ENCODE data around the gene PCSK6.

- TF ChIP-seq, protein P1, sequence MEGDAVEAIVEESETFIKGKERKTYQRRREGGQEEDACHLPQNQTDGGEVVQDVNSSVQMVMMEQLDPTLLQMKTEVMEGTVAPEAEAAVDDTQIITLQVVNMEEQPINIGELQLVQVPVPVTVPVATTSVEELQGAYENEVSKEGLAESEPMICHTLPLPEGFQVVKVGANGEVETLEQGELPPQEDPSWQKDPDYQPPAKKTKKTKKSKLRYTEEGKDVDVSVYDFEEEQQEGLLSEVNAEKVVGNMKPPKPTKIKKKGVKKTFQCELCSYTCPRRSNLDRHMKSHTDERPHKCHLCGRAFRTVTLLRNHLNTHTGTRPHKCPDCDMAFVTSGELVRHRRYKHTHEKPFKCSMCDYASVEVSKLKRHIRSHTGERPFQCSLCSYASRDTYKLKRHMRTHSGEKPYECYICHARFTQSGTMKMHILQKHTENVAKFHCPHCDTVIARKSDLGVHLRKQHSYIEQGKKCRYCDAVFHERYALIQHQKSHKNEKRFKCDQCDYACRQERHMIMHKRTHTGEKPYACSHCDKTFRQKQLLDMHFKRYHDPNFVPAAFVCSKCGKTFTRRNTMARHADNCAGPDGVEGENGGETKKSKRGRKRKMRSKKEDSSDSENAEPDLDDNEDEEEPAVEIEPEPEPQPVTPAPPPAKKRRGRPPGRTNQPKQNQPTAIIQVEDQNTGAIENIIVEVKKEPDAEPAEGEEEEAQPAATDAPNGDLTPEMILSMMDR (IDR thresholded peaks at IDR 0.05), result no peak
- TF ChIP-seq POLR2A (IDR thresholded peaks at IDR 0.05), result no peak
- no peak for TF ChIP-seq EP300 (IDR thresholded peaks at IDR 0.05)
Measured at GRCh38 chr15:101406526-101407195, 82.8 kb downstream of the PCSK6 start.
